ENCODE measurements around the gene CCDC169. TPM values are rescaled to one million over a fixed set of nuclear protein-coding genes. Genes with fewer than 3 reads are reported as not detected.

Gene CCDC169
- total and polyA plus RNA-seq, 2 of the 13 experiments (the other 11 are each of a cell fraction or from before 2014, with no cell fraction given): 0.25 to 0.33 TPM

DNA sequence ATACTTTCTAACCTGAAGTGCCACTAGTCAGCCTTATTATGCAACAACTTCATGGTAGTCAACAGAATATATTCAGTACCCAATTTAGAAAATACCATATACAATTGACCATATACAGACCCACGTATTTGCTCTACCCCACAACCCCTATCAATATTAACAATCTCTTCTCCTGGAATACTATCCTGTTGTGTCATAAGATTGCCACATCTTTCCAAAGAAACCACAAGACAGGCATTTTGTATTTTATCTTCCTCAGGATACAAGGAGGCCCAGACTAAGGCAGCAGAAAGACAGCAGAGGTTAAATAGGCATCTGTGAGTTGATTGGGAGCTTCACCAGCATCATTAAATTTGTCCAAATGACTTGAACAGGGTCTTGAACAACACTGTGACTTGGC is 44.1 kb upstream of the CCDC169 start (continued):
- TF ChIP-seq, protein P1, sequence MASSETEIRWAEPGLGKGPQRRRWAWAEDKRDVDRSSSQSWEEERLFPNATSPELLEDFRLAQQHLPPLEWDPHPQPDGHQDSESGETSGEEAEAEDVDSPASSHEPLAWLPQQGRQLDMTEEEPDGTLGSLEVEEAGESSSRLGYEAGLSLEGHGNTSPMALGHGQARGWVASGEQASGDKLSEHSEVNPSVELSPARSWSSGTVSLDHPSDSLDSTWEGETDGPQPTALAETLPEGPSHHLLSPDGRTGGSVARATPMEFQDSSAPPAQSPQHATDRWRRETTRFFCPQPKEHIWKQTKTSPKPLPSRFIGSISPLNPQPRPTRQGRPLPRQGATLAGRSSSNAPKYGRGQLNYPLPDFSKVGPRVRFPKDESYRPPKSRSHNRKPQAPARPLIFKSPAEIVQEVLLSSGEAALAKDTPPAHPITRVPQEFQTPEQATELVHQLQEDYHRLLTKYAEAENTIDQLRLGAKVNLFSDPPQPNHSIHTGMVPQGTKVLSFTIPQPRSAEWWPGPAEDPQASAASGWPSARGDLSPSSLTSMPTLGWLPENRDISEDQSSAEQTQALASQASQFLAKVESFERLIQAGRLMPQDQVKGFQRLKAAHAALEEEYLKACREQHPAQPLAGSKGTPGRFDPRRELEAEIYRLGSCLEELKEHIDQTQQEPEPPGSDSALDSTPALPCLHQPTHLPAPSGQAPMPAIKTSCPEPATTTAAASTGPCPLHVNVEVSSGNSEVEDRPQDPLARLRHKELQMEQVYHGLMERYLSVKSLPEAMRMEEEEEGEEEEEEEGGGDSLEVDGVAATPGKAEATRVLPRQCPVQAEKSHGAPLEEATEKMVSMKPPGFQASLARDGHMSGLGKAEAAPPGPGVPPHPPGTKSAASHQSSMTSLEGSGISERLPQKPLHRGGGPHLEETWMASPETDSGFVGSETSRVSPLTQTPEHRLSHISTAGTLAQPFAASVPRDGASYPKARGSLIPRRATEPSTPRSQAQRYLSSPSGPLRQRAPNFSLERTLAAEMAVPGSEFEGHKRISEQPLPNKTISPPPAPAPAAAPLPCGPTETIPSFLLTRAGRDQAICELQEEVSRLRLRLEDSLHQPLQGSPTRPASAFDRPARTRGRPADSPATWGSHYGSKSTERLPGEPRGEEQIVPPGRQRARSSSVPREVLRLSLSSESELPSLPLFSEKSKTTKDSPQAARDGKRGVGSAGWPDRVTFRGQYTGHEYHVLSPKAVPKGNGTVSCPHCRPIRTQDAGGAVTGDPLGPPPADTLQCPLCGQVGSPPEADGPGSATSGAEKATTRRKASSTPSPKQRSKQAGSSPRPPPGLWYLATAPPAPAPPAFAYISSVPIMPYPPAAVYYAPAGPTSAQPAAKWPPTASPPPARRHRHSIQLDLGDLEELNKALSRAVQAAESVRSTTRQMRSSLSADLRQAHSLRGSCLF (CRISPR knock-in tag; IDR thresholded peaks at IDR 0.05; ENCODE audit: borderline replicate concordance): no peak
- TF ChIP-seq ZMYM3 (CRISPR knock-in tag; IDR thresholded peaks at IDR 0.05) (no peak), SRF (IDR thresholded peaks at IDR 0.05; ENCODE audit: low read depth, low read length) (no peak), ZNF562 (CRISPR knock-in tag; IDR thresholded peaks at IDR 0.05; ENCODE audit: borderline replicate concordance) (no peak), ZNF446 (CRISPR knock-in tag; IDR thresholded peaks at IDR 0.05) (no peak), EP300 (IDR thresholded peaks at IDR 0.05; ENCODE audit: low read depth in 2 of 2, low read length in 2 of 2) (no peak), EP300 (CRISPR knock-in tag; IDR thresholded peaks at IDR 0.05; ENCODE audit: borderline replicate concordance) (no peak), FIP1L1 (IDR thresholded peaks at IDR 0.05; ENCODE audit: borderline replicate concordance, insufficient read depth, low read depth, low read length) (no peak)
- TF ChIP-seq, protein P2, sequence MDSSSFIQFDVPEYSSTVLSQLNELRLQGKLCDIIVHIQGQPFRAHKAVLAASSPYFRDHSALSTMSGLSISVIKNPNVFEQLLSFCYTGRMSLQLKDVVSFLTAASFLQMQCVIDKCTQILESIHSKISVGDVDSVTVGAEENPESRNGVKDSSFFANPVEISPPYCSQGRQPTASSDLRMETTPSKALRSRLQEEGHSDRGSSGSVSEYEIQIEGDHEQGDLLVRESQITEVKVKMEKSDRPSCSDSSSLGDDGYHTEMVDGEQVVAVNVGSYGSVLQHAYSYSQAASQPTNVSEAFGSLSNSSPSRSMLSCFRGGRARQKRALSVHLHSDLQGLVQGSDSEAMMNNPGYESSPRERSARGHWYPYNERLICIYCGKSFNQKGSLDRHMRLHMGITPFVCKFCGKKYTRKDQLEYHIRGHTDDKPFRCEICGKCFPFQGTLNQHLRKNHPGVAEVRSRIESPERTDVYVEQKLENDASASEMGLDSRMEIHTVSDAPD (CRISPR knock-in tag; IDR thresholded peaks at IDR 0.05): no peak
